HCT116 (cell line): ENCODE measurements around the gene GLRA3. TPM values are rescaled to one million over a fixed set of nuclear protein-coding genes. Genes with fewer than 3 reads are reported as not detected.

Experiments used
- ATAC-seq: fragments of 200-7000 bp; cut with Tn5 transposase; 2 replicates; pipeline ENCODE4 v1.9.1; 2020; ENCODE audit warnings: mild to moderate bottlenecking, moderate library complexity
- BruUV-seq: library from RNA; stranded (reverse); fragments of 400-500 nt; replicated peaks from 2 replicates; lab custom pipeline; 2021; lab: Mats Ljungman, UMichigan
- CTCF ChIA-PET: fragments of 300-600 bp; sonication (Branson Sonifier 250); formaldehyde crosslinking; loops from one replicate; lab custom pipeline; 2021; ENCODE audit warnings: antibody characterized with exemption; lab: Charles Lee
- POLR2A ChIA-PET: fragments of 300-600, 350-600 bp; sonication (Branson Sonifier 250); formaldehyde crosslinking; loops from one replicate; lab custom pipeline; 2021; ENCODE audit warnings: antibody characterized with exemption; lab: Charles Lee
- RAD21 ChIA-PET, 2 experiments: fragments of 300-600 bp; sonication (Branson Sonifier 250); formaldehyde crosslinking; loops; one replicate each; lab custom pipeline; 2023; ENCODE audit warnings: low total read pairs in 2 of 2; ENCODE audit not compliant: uncharacterized antibody in 2 of 2, unreplicated experiment in 2 of 2, low non-redundant PET in 1 of 2; lab: Charles Lee
- DNase-seq: peaks from one replicate; pipeline ENCODE4 v3.0.0-alpha.2; 2010; ENCODE audit warnings: low read depth, low spot score
- H2AFZ ChIP-seq: fragments of 200-600 bp; shearing (Covaris generic), sonication (generic); 2 replicates; pipeline ENCODE4 v1.6.1; 2017; ENCODE audit warnings: low read depth, mixed run types, mixed read lengths, antibody characterized with exemption, low read length; ENCODE audit not compliant: poor library complexity, severe bottlenecking
- H3K27ac ChIP-seq: 2 replicates; pipeline ENCODE4 v1.5.1; 2012; ENCODE audit warnings: low read depth, low read length
- H3K27me3 ChIP-seq: fragments of 200-600 bp; sonication (generic); 2 replicates; pipeline ENCODE4 v1.6.1; 2016; ENCODE audit warnings: mixed run types, low read length, mixed read lengths; ENCODE audit not compliant: insufficient read depth
- H3K36me3 ChIP-seq, 2 experiments: fragments of 200-500 bp in 1 of 2; fragments of 200-600 bp in 1 of 2; sonication (Bioruptor generic) in 1 of 2; sonication (generic) in 1 of 2; 2 replicates each; pipeline versions ENCODE4 v1.5.1 to v1.6.1; 2014 to 2016; ENCODE audit warnings: low read length in 2 of 2, inconsistent platforms in 1 of 2, mixed read lengths in 1 of 2, mixed run types in 1 of 2; ENCODE audit not compliant: insufficient read depth in 2 of 2, control insufficient read depth in 1 of 2
- H3K4me1 ChIP-seq, 2 experiments: fragments of 200-600 bp in 1 of 2; sonication (generic) in 1 of 2; 2 replicates each; pipeline versions ENCODE4 v1.5.1 to v1.6.1; 2012 to 2017; ENCODE audit warnings: low read length in 2 of 2, inconsistent platforms in 1 of 2, mild to moderate bottlenecking in 1 of 2, mixed read lengths in 1 of 2, mixed run types in 1 of 2, moderate library complexity in 1 of 2; ENCODE audit not compliant: insufficient read depth in 2 of 2, control insufficient read depth in 1 of 2
- H3K4me2 ChIP-seq: fragments of 200-600 bp; sonication (generic); 2 replicates; pipeline ENCODE4 v1.6.1; 2017; ENCODE audit warnings: mixed run types, low read length, mixed read lengths
- H3K4me3 ChIP-seq, 2 experiments: fragments of 200-600 bp in 1 of 2; sonication (generic) in 1 of 2; replicated peaks in 1 of 2; 2 replicates each; pipeline ENCODE4 v1.5.1; 2011 to 2016; ENCODE audit warnings: low read length in 2 of 2, control low read depth in 1 of 2, low read depth in 1 of 2, mild to moderate bottlenecking in 1 of 2, mixed read lengths in 1 of 2, mixed run types in 1 of 2
- H3K79me2 ChIP-seq: fragments of 200-600 bp; sonication (generic); 2 replicates; pipeline ENCODE4 v1.6.1; 2017; ENCODE audit warnings: mild to moderate bottlenecking, mixed run types, low read length, moderate library complexity, mixed read lengths; ENCODE audit not compliant: insufficient read depth
- H3K9ac ChIP-seq: fragments of 200-600 bp; sonication (generic); 2 replicates; pipeline ENCODE4 v1.6.1; 2016; ENCODE audit warnings: low read length, mixed read lengths
- H3K9me2 ChIP-seq: fragments of 200-600 bp; sonication (generic), shearing (Covaris generic); 2 replicates; pipeline ENCODE4 v1.6.1; 2017; ENCODE audit warnings: mixed run types, mild to moderate bottlenecking, moderate library complexity; ENCODE audit not compliant: insufficient read depth
- H3K9me3 ChIP-seq, 2 experiments: fragments of 200-500 bp in 1 of 2; fragments of 200-600 bp in 1 of 2; sonication (Bioruptor generic) in 1 of 2; sonication (generic) in 1 of 2; 2 replicates each; pipeline ENCODE4 v1.6.1; 2014 to 2017; ENCODE audit warnings: low read length in 2 of 2, mixed read lengths in 2 of 2, inconsistent platforms in 1 of 2, low read depth in 1 of 2, mild to moderate bottlenecking in 1 of 2, mixed run types in 1 of 2, moderate library complexity in 1 of 2; ENCODE audit not compliant: control insufficient read depth in 1 of 2, insufficient read depth in 1 of 2
- H4K20me1 ChIP-seq: fragments of 200-600 bp; sonication (generic), shearing (Covaris generic); 2 replicates; pipeline ENCODE4 v1.6.1; 2017; ENCODE audit warnings: mixed run types, mild to moderate bottlenecking, moderate library complexity; ENCODE audit not compliant: insufficient read depth
- EGR1 ChIP-seq: IDR thresholded peaks from 2 replicates; pipeline ENCODE4 v1.6.1; 2012; ENCODE audit warnings: low read depth
- EZH2 ChIP-seq: fragments of 200-600 bp; sonication (generic); IDR thresholded peaks from 2 replicates; pipeline ENCODE4 v1.6.1; 2017; ENCODE audit warnings: antibody characterized with exemption, mixed run types
- EZH2phosphoT487 ChIP-seq: fragments of 200-600 bp; IDR thresholded peaks from 2 replicates; pipeline ENCODE4 v1.6.1; 2018; ENCODE audit warnings: antibody characterized with exemption, borderline replicate concordance
- POLR2AphosphoS5 ChIP-seq: IDR thresholded peaks from 2 replicates; pipeline ENCODE4 v1.6.1; 2011; ENCODE audit warnings: mild to moderate bottlenecking, low read depth, low read length, moderate library complexity
- RAD21 ChIP-seq: IDR thresholded peaks from 2 replicates; pipeline ENCODE4 v1.6.1; 2012; ENCODE audit warnings: low read depth, mild to moderate bottlenecking
- SIN3A ChIP-seq: IDR thresholded peaks from 2 replicates; pipeline ENCODE4 v1.6.1; 2012; ENCODE audit warnings: low read depth
- SP1 ChIP-seq: IDR thresholded peaks from 2 replicates; pipeline ENCODE4 v1.6.1; 2012; ENCODE audit warnings: low read depth
- SRF ChIP-seq: IDR thresholded peaks from 2 replicates; pipeline ENCODE4 v1.6.1; 2012; ENCODE audit warnings: low read depth
- TCF7L2 ChIP-seq: IDR thresholded peaks from 2 replicates; pipeline ENCODE4 v1.7.0; 2011; ENCODE audit warnings: borderline replicate concordance, inconsistent platforms; ENCODE audit not compliant: insufficient read depth, insufficient read length; ENCODE audit errors: extremely low read depth
- ZBTB33 ChIP-seq: IDR thresholded peaks from 2 replicates; pipeline ENCODE4 v1.6.1; 2011; ENCODE audit warnings: mild to moderate bottlenecking, low read length, moderate library complexity; ENCODE audit not compliant: insufficient replicate concordance; ENCODE audit errors: extremely low read depth
- ZFX ChIP-seq: fragments of 450-650 bp; IDR thresholded peaks from 2 replicates; pipeline ENCODE4 v1.6.1; 2017
- intact Hi-C: fragments of 100-400 bp; cut with micrococcal nuclease; formaldehyde crosslinking; loops from 2 replicates; pipeline ENCODE4 v1.10.0; 2022
- total RNA-seq: library from RNA; stranded (reverse); gene quantifications from one replicate; pipeline ENCODE4 v1.2.1, GENCODE V29; 2021; ENCODE audit not compliant: unreplicated experiment
- TF ChIP-seq, protein P1 (sequence below), 3 experiments: fragments of 200-600 bp in 1 of 3; sonication (generic) in 1 of 3; IDR thresholded peaks in 2 of 3; conservative IDR thresholded peaks in 1 of 3; 2 replicates each; pipeline ENCODE4 v1.5.1; 2012 to 2017; ENCODE audit warnings: low read depth in 2 of 3, low read length in 2 of 3, antibody characterized with exemption in 1 of 3, borderline replicate concordance in 1 of 3, control low read depth in 1 of 3, mild to moderate bottlenecking in 1 of 3, mixed read lengths in 1 of 3, mixed run types in 1 of 3, moderate library complexity in 1 of 3; ENCODE audit not compliant: insufficient read depth in 1 of 3
- TF ChIP-seq, protein P2 (sequence below): IDR thresholded peaks from 2 replicates; pipeline ENCODE4 v1.6.1; 2012

The GLRA3 gene
- total RNA-seq, 1 experiment from 2014 or later = not detected

- H4K20me1 ChIP-seq = no peaks in the 10 kb centered on the region
- CTCF ChIA-PET = interaction anchor here (1.0 to 1.1 kb wide), 2 partner anchors 21 kb away, joined by 3 to 4 read pairs; no protein-coding TSS in a partner anchor
- H3K9ac ChIP-seq = no peak overlapping the region
- BruUV-seq = no TSS peak
- H3K4me3 ChIP-seq = no peak overlapping the region
- DNase-seq = no peak
- H3K27ac ChIP-seq = no peak overlapping the region
- POLR2A ChIA-PET = no interaction called here
- H3K9me3 ChIP-seq = no peaks in the 10 kb centered on the region
- H3K9me2 ChIP-seq = no peaks in the 10 kb centered on the region
- no peaks in the 10 kb centered on the region for H3K79me2 ChIP-seq
- no peaks in the 10 kb centered on the region for H3K27me3 ChIP-seq
- intact Hi-C loops = no loop called here
- no peak for ATAC-seq
- no peaks in the 10 kb centered on the region for H3K36me3 ChIP-seq
- no peak for TF ChIP-seq EZH2phosphoT487
- no peak for TF ChIP-seq SRF
- no peak for TF ChIP-seq SP1
- TF ChIP-seq, protein P1, sequence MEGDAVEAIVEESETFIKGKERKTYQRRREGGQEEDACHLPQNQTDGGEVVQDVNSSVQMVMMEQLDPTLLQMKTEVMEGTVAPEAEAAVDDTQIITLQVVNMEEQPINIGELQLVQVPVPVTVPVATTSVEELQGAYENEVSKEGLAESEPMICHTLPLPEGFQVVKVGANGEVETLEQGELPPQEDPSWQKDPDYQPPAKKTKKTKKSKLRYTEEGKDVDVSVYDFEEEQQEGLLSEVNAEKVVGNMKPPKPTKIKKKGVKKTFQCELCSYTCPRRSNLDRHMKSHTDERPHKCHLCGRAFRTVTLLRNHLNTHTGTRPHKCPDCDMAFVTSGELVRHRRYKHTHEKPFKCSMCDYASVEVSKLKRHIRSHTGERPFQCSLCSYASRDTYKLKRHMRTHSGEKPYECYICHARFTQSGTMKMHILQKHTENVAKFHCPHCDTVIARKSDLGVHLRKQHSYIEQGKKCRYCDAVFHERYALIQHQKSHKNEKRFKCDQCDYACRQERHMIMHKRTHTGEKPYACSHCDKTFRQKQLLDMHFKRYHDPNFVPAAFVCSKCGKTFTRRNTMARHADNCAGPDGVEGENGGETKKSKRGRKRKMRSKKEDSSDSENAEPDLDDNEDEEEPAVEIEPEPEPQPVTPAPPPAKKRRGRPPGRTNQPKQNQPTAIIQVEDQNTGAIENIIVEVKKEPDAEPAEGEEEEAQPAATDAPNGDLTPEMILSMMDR (IDR thresholded peaks at IDR 0.05 in 2 of 3, conservative IDR thresholded peaks at IDR 0.05 in 1 of 3; ENCODE audit: borderline replicate concordance in 1 of 3, insufficient read depth in 1 of 3, low read depth in 2 of 3, low read length in 2 of 3) = no peak
- TF ChIP-seq POLR2AphosphoS5 = no peak
- no peak for TF ChIP-seq EGR1
- TF ChIP-seq TCF7L2 = no peak
- no peak for TF ChIP-seq SIN3A
- no peak for TF ChIP-seq EZH2
- TF ChIP-seq ZBTB33 = no peak
- TF ChIP-seq, protein P2, sequence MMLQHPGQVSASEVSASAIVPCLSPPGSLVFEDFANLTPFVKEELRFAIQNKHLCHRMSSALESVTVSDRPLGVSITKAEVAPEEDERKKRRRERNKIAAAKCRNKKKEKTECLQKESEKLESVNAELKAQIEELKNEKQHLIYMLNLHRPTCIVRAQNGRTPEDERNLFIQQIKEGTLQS = no peak
- TF ChIP-seq RAD21 = no peak
- TF ChIP-seq ZFX = no peak
- no peak overlapping the region for H3K4me2 ChIP-seq
- H3K4me1 ChIP-seq = no peaks in the 10 kb centered on the region
- RAD21 ChIA-PET = no interaction called here
- H2AFZ ChIP-seq = no peak overlapping the region
These were observed 86.5 kb downstream of the GLRA3 start for GRCh38 chr4:174742561-174742960.
